ENCODE measurements around the gene CFAP54. TPM values are rescaled to one million over a fixed set of nuclear protein-coding genes. Genes with fewer than 3 reads are reported as not detected.

CFAP54 gene
- polyA plus RNA-seq, 1 of the 3 experiments (the other 2 are of a cell fraction) = 0.87 TPM

- H3K4me3 ChIP-seq (ENCODE audit: low read depth in 2 of 2, low read length in 1 of 2) = no peak overlapping the region
- POLR2A ChIA-PET = no interaction called here
- no peaks in the 10 kb centered on the region for H4K20me1 ChIP-seq (ENCODE audit: insufficient read depth)
- H3K4me1 ChIP-seq (ENCODE audit: control insufficient read depth in 1 of 2, insufficient read depth in 2 of 2, low read depth in 1 of 2, low read length in 1 of 2) = peaks cover 2 to 12% of the 10 kb centered on the region in 2 experiments; a peak in 2 of 4 replicates
- H3K27ac ChIP-seq (ENCODE audit: low read depth in 2 of 2, low read length in 1 of 2) = peak overlapping the region in 1 of 2 experiments; percentile 93; a peak in 2 of 4 replicates
- H3K9me3 ChIP-seq = no peaks in the 10 kb centered on the region
- no peaks in the 10 kb centered on the region for H3K36me3 ChIP-seq (replicated peaks in 1 of 2; ENCODE audit: control insufficient read depth in 1 of 2, insufficient read depth in 2 of 2, low read length in 1 of 2)
- H3K79me2 ChIP-seq (ENCODE audit: insufficient read depth) = no peaks in the 10 kb centered on the region
- H3K4me2 ChIP-seq = 0 out of 2 replicates have a peak overlapping the region, but pooled peaks have one; percentile 37
- 78% methylated on average over 12 of the region's 12 CpGs for WGBS (ENCODE audit: low lambda C conversion rate)
- CTCF ChIA-PET = interaction anchor here (0.6 to 1.6 kb wide), 3 partner anchors 30 to 489 kb away, joined by 3 to 5 read pairs (median 3); no protein-coding TSS in a partner anchor
- TF ChIP-seq FOSL2 (IDR thresholded peaks at IDR 0.05; ENCODE audit: borderline replicate concordance, low read depth) = peak; percentile 84
- TF ChIP-seq TCF12 (IDR thresholded peaks at IDR 0.05) = peak; percentile 61
- TF ChIP-seq NFIC (IDR thresholded peaks at IDR 0.05; ENCODE audit: borderline replicate concordance) = peak; percentile 20; the same call in 1 of the 2 replicates
- TF ChIP-seq JUND (IDR thresholded peaks at IDR 0.05) = peak; percentile 72
- TF ChIP-seq ZBTB33 (IDR thresholded peaks at IDR 0.05; ENCODE audit: borderline replicate concordance, low read depth) = no peak
- TF ChIP-seq PBX3 (IDR thresholded peaks at IDR 0.05) = peak; percentile 56
- no peak for TF ChIP-seq ELF1 (IDR thresholded peaks at IDR 0.05)
- TF ChIP-seq MXI1 (IDR thresholded peaks at IDR 0.05; ENCODE audit: low read depth, low read length) = no peak
- no peak for TF ChIP-seq EZH2phosphoT487 (IDR thresholded peaks at IDR 0.05; ENCODE audit: borderline replicate concordance, low read depth)
- peak in 1 of 2 experiments; percentile 48; a peak in 1 of 4 replicates for TF ChIP-seq EP300 (IDR thresholded peaks at IDR 0.05; ENCODE audit: borderline replicate concordance in 1 of 2, low read depth in 1 of 2, low read length in 1 of 2)
- H3F3A ChIP-seq (replicated peaks; ENCODE audit: insufficient read depth) = peaks cover 18% of the 10 kb centered on the region
- DNase-seq = no peak
- peak overlapping the region; percentile 10; the same call in 1 of the 2 replicates for H3K9ac ChIP-seq
- no peaks in the 10 kb centered on the region for H3K9me2 ChIP-seq
- no peaks in the 10 kb centered on the region for H3K27me3 ChIP-seq (ENCODE audit: insufficient read depth)
- H2AFZ ChIP-seq (ENCODE audit: low read depth) = no peak overlapping the region
Measured at GRCh38 chr12:96486751-96487613, 2.4 kb upstream of the CFAP54 start.

GRCh38 chr12:96487634-96488033 is 1.7 kb upstream of the CFAP54 start:
- Histone ChIP-seq H3K4me1 (ENCODE audit: control insufficient read depth in 1 of 2, insufficient read depth in 2 of 2, low read depth in 1 of 2, low read length in 1 of 2) (peaks cover 2 to 12% of the 10 kb centered on the region in 2 experiments; a peak in 2 of 4 replicates), H3K4me3 (ENCODE audit: low read depth in 2 of 2, low read length in 1 of 2) (no peak overlapping the region), H3K9me3 (no peaks in the 10 kb centered on the region), H4K20me1 (ENCODE audit: insufficient read depth) (no peaks in the 10 kb centered on the region), H3K36me3 (replicated peaks in 1 of 2; ENCODE audit: control insufficient read depth in 1 of 2, insufficient read depth in 2 of 2, low read length in 1 of 2) (no peaks in the 10 kb centered on the region), H3K9ac (peak overlapping the region; percentile 10; the same call in 1 of the 2 replicates), H3F3A (replicated peaks; ENCODE audit: insufficient read depth) (peaks cover 18% of the 10 kb centered on the region), H3K27me3 (ENCODE audit: insufficient read depth) (no peaks in the 10 kb centered on the region), H3K27ac (ENCODE audit: low read depth in 2 of 2, low read length in 1 of 2) (peak overlapping the region in 1 of 2 experiments; percentile 93; a peak in 2 of 4 replicates), H3K9me2 (no peaks in the 10 kb centered on the region), H2AFZ (ENCODE audit: low read depth) (no peak overlapping the region), H3K4me2 (0 out of 2 replicates have a peak overlapping the region, but pooled peaks have one; percentile 37), H3K79me2 (ENCODE audit: insufficient read depth) (no peaks in the 10 kb centered on the region)
- WGBS (ENCODE audit: low lambda C conversion rate) = 68% methylated on average over 3 of the region's 3 CpGs
- DNase-seq = no peak
- TF ChIP-seq CTCF (IDR thresholded peaks at IDR 0.05) (no peak), IRF3 (IDR thresholded peaks at IDR 0.05; ENCODE audit: low read depth, low read length) (no peak), NFIC (IDR thresholded peaks at IDR 0.05; ENCODE audit: borderline replicate concordance) (no peak), TCF12 (IDR thresholded peaks at IDR 0.05) (no peak), RFX5 (IDR thresholded peaks at IDR 0.05; ENCODE audit: low read length) (no peak)
- ChIA-PET POLR2A (no interaction called here), CTCF (interaction anchor here (0.9 to 1.6 kb wide), 2 partner anchors 29 to 489 kb away, joined by 3 to 5 read pairs; no protein-coding TSS in a partner anchor)
